ENCODE measurements around the gene LBHD2. TPM values are rescaled to one million over a fixed set of nuclear protein-coding genes. Genes with fewer than 3 reads are reported as not detected.

Gene LBHD2
- polyA plus RNA-seq, 1 donor (not counting 4 experiments of a cell fraction or from before 2014, with no cell fraction given), result not detected

GRCh38 chr14:103099081-103099732 lies 15.2 kb downstream of the LBHD2 start:
- TF ChIP-seq, protein P1, sequence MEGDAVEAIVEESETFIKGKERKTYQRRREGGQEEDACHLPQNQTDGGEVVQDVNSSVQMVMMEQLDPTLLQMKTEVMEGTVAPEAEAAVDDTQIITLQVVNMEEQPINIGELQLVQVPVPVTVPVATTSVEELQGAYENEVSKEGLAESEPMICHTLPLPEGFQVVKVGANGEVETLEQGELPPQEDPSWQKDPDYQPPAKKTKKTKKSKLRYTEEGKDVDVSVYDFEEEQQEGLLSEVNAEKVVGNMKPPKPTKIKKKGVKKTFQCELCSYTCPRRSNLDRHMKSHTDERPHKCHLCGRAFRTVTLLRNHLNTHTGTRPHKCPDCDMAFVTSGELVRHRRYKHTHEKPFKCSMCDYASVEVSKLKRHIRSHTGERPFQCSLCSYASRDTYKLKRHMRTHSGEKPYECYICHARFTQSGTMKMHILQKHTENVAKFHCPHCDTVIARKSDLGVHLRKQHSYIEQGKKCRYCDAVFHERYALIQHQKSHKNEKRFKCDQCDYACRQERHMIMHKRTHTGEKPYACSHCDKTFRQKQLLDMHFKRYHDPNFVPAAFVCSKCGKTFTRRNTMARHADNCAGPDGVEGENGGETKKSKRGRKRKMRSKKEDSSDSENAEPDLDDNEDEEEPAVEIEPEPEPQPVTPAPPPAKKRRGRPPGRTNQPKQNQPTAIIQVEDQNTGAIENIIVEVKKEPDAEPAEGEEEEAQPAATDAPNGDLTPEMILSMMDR (optimal IDR thresholded peaks at IDR 0.05 in 1 of 3, IDR thresholded peaks at IDR 0.05 in 1 of 3, conservative IDR thresholded peaks at IDR 0.05 in 1 of 3; ENCODE audit: extremely low read depth in 1 of 3, insufficient read depth in 2 of 3, low read length in 3 of 3), result no peak
- no peak for TF ChIP-seq EZH2 (IDR thresholded peaks at IDR 0.05; ENCODE audit: low read length)
- Histone ChIP-seq H3K9me1 (ENCODE audit: control insufficient read depth, extremely low read depth, insufficient read depth, low read length) (no peaks in the 10 kb centered on the region), H2AFZ (ENCODE audit: control insufficient read depth, low read length) (no peak overlapping the region), H3K9me3 (ENCODE audit: control insufficient read depth, low read depth, low read length) (no peaks in the 10 kb centered on the region), H3K79me2 (ENCODE audit: control insufficient read depth, insufficient read depth, low read length) (no peaks in the 10 kb centered on the region), H3K4me3 (ENCODE audit: control insufficient read depth in 2 of 3, extremely low read depth in 1 of 3, insufficient read depth in 2 of 3, low read depth in 1 of 3, low read length in 3 of 3) (no peak overlapping the region), H3K36me3 (ENCODE audit: control insufficient read depth in 2 of 2, extremely low read depth in 1 of 2, insufficient read depth in 2 of 2, low read length in 2 of 2) (no peaks in the 10 kb centered on the region), H3K9ac (ENCODE audit: control insufficient read depth, extremely low read depth, insufficient read depth, low read length) (no peak overlapping the region), H3K4me2 (ENCODE audit: control insufficient read depth, extremely low read depth, insufficient read depth, low read depth, low read length) (no peak overlapping the region), H3K4me1 (ENCODE audit: control insufficient read depth, extremely low read depth, insufficient read depth, low read length) (no peaks in the 10 kb centered on the region), H4K20me1 (ENCODE audit: control insufficient read depth, extremely low read depth, insufficient read depth, low read length) (no peaks in the 10 kb centered on the region), H3K27ac (ENCODE audit: control insufficient read depth, insufficient read depth, low read length) (no peak overlapping the region), H3K27me3 (ENCODE audit: control insufficient read depth, extremely low read depth, insufficient read depth, low read length) (peaks cover 49% of the 10 kb centered on the region)
- dilution Hi-C loops (cut with MboI; ENCODE audit: extremely low pct_ligation_motif_present, low sequenced_read_pairs), result no loop called here
- DNase-seq (ENCODE audit: low read depth, low spot score), result no peak
- FAIRE-seq, result no peak

DNA sequence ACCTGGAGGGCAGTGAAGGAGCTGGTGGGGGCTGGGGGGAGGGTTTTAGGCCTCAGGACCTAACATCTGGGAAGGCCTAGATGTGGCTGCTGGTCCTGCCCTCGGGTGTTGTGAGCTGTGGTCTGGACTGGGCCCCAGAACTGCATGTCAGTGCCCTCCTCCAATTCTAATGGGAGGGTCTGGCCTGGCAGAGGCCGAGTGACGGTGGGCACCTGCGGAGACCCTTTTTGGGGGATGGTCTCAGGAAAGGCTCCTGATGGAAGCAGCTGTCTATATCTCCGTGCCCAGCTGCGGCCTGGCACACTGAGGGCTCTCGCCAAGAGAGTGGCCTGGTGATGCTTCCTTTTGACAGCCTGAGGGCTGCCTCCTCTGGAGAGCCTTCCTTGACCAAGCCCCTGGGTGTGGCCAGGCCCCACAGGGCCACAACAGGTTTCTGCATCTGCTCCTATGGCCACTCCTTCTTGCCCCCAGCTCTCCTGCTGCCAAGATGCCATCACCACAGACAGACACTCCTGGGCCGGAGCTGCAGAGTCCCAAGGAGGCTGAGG lies 15.8 kb downstream of the LBHD2 start:
- FAIRE-seq, result no peak
- no peak overlapping the region for H3K4me2 ChIP-seq (ENCODE audit: control insufficient read depth, extremely low read depth, insufficient read depth, low read depth, low read length)

More for the DNA sequence above, 15.8 kb downstream of the LBHD2 start:
- H3K79me2 ChIP-seq (ENCODE audit: control insufficient read depth, insufficient read depth, low read length), result no peaks in the 10 kb centered on the region
- no peaks in the 10 kb centered on the region for H3K9me1 ChIP-seq (ENCODE audit: control insufficient read depth, extremely low read depth, insufficient read depth, low read length)
- H4K20me1 ChIP-seq (ENCODE audit: control insufficient read depth, extremely low read depth, insufficient read depth, low read length), result no peaks in the 10 kb centered on the region
- no peak for DNase-seq (ENCODE audit: low read depth, low spot score)
- H3K27ac ChIP-seq (ENCODE audit: control insufficient read depth, insufficient read depth, low read length), result no peak overlapping the region
- no peaks in the 10 kb centered on the region for H3K9me3 ChIP-seq (ENCODE audit: control insufficient read depth, low read depth, low read length)
- no peak overlapping the region for H2AFZ ChIP-seq (ENCODE audit: control insufficient read depth, low read length)
- dilution Hi-C loops (cut with MboI; ENCODE audit: extremely low pct_ligation_motif_present, low sequenced_read_pairs), result no loop called here
- H3K9ac ChIP-seq (ENCODE audit: control insufficient read depth, extremely low read depth, insufficient read depth, low read length), result no peak overlapping the region
- H3K4me1 ChIP-seq (ENCODE audit: control insufficient read depth, extremely low read depth, insufficient read depth, low read length), result peaks cover 2% of the 10 kb centered on the region
- TF ChIP-seq EZH2 (IDR thresholded peaks at IDR 0.05; ENCODE audit: low read length), result no peak
- TF ChIP-seq, protein P1 (optimal IDR thresholded peaks at IDR 0.05 in 1 of 3, IDR thresholded peaks at IDR 0.05 in 1 of 3, conservative IDR thresholded peaks at IDR 0.05 in 1 of 3; ENCODE audit: extremely low read depth in 1 of 3, insufficient read depth in 2 of 3, low read length in 3 of 3), result no peak
- no peak overlapping the region for H3K4me3 ChIP-seq (ENCODE audit: control insufficient read depth in 2 of 3, extremely low read depth in 1 of 3, insufficient read depth in 2 of 3, low read depth in 1 of 3, low read length in 3 of 3)
- H3K36me3 ChIP-seq (ENCODE audit: control insufficient read depth in 2 of 2, extremely low read depth in 1 of 2, insufficient read depth in 2 of 2, low read length in 2 of 2), result no peaks in the 10 kb centered on the region
- H3K27me3 ChIP-seq (ENCODE audit: control insufficient read depth, extremely low read depth, insufficient read depth, low read length), result peaks cover 55% of the 10 kb centered on the region

All from keratinocyte (primary cell).